ENCODE data around the gene NCKAP5.

GRCh38 chr2:132958887-132959286 lies 609.4 kb downstream of the NCKAP5 start:
- TF ChIP-seq YY1 (IDR thresholded peaks at IDR 0.05; ENCODE audit: insufficient read depth, insufficient read length) (no peak), ZNF274 (IDR thresholded peaks at IDR 0.05; ENCODE audit: low read depth, low read length) (no peak), SUZ12 (IDR thresholded peaks at IDR 0.05; ENCODE audit: extremely low read depth, insufficient read depth, insufficient read length) (no peak)

Measured in NT2/D1 (cell line).